Measurements from ENCODE around the gene MKNK1. TPM values are rescaled to one million over a fixed set of nuclear protein-coding genes. Genes with fewer than 3 reads are reported as not detected.

Gene MKNK1
- total and polyA plus RNA-seq, 2 of the 8 experiments (the other 6 are each of a cell fraction or from before 2014, with no cell fraction given): 13.9 to 21.5 TPM

DNA sequence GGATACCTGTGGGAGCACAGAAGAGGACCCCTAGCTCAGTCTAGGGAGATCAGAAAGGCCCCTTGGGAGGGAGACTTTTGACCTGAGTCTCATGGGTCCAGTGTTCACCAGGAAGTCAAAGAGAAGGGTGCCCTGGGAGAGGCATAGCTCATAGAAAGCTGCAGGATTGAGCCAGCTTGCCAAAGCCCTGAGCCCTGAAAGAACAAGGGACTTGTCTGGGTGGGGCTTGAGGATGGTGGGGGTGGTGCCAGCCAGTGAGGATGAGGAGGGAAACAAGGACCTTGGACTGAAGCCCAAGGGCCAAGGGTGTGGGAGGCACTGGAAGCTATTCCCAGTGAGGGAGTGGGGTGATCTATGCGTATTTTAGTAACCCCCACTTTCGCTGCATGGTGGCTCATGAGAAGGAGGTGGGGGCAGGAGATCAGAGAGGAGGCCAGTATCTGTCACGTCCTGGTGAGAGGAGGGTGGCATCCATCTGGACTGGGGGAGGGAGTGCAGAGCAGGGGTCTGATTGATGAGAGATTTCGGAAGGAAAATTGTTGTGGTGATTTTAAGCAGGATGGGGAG, 86.1 kb downstream of the MKNK1 start (continued):
- TF ChIP-seq TAF1 (IDR thresholded peaks at IDR 0.05; ENCODE audit: low read depth, low read length) (no peak), CHD2 (IDR thresholded peaks at IDR 0.05; ENCODE audit: low read length) (no peak)

All from H1 (cell line).